ENCODE data around the gene RHO.
"Not testable (repeated sequence)": the region's sequence is repeated elsewhere in the genome, so short reads cannot be mapped to it uniquely, and the experiment has no call there.

RHO gene

GRCh38 chr3:129493206-129493605 lies 35.2 kb upstream of the RHO start:
- H3K4me2 ChIP-seq (ENCODE audit: low read depth, low read length, poor library complexity, severe bottlenecking): no peak overlapping the region
- no peak overlapping the region for H3K9ac ChIP-seq (ENCODE audit: low read depth, low read length, poor library complexity, severe bottlenecking)
- no peaks in the 10 kb centered on the region; the same call in 1 of the 2 replicates for H3K36me3 ChIP-seq (ENCODE audit: insufficient read depth, low read length)
- H3K4me1 ChIP-seq (ENCODE audit: insufficient read depth, low read length, poor library complexity, severe bottlenecking): no peaks in the 10 kb centered on the region
- H2AFZ ChIP-seq (ENCODE audit: low read length): no peak overlapping the region
- no peak for TF ChIP-seq CTCF (conservative IDR thresholded peaks at IDR 0.05; ENCODE audit: low read length)
- TF ChIP-seq EZH2phosphoT487 (IDR thresholded peaks at IDR 0.05; ENCODE audit: borderline replicate concordance): no peak
- no peaks in the 10 kb centered on the region for H4K20me1 ChIP-seq (ENCODE audit: insufficient read depth, low read length, poor library complexity, severe bottlenecking)
- H3K4me3 ChIP-seq (ENCODE audit: low read length, poor library complexity, severe bottlenecking): no peak overlapping the region
- H3K9me3 ChIP-seq (ENCODE audit: insufficient read depth, low read depth, low read length): no peaks in the 10 kb centered on the region
- H3K9me2 ChIP-seq (replicated peaks; ENCODE audit: low read depth, low read length): no peaks in the 10 kb centered on the region
- H3K27me3 ChIP-seq (ENCODE audit: insufficient read depth, low read length, poor library complexity, severe bottlenecking): no peaks in the 10 kb centered on the region
- H3K79me2 ChIP-seq (ENCODE audit: insufficient read depth, low read length): no peaks in the 10 kb centered on the region
- H3F3A ChIP-seq (ENCODE audit: low read depth): no peaks in the 10 kb centered on the region

GRCh38 chr3:129494499-129494898 lies 33.9 kb upstream of the RHO start:
- not testable (repeated sequence) for H3F3A ChIP-seq (ENCODE audit: low read depth); H3K36me3 ChIP-seq (ENCODE audit: insufficient read depth, low read length); H4K20me1 ChIP-seq (ENCODE audit: insufficient read depth, low read length, poor library complexity, severe bottlenecking); H3K4me1 ChIP-seq (ENCODE audit: insufficient read depth, low read length, poor library complexity, severe bottlenecking); H3K27me3 ChIP-seq (ENCODE audit: insufficient read depth, low read length, poor library complexity, severe bottlenecking); H2AFZ ChIP-seq (ENCODE audit: low read length); H3K9me3 ChIP-seq (ENCODE audit: insufficient read depth, low read depth, low read length); H3K79me2 ChIP-seq (ENCODE audit: insufficient read depth, low read length); H3K9ac ChIP-seq (ENCODE audit: low read depth, low read length, poor library complexity, severe bottlenecking); H3K4me2 ChIP-seq (ENCODE audit: low read depth, low read length, poor library complexity, severe bottlenecking); H3K9me2 ChIP-seq (replicated peaks; ENCODE audit: low read depth, low read length); H3K4me3 ChIP-seq (ENCODE audit: low read length, poor library complexity, severe bottlenecking)

DNA sequence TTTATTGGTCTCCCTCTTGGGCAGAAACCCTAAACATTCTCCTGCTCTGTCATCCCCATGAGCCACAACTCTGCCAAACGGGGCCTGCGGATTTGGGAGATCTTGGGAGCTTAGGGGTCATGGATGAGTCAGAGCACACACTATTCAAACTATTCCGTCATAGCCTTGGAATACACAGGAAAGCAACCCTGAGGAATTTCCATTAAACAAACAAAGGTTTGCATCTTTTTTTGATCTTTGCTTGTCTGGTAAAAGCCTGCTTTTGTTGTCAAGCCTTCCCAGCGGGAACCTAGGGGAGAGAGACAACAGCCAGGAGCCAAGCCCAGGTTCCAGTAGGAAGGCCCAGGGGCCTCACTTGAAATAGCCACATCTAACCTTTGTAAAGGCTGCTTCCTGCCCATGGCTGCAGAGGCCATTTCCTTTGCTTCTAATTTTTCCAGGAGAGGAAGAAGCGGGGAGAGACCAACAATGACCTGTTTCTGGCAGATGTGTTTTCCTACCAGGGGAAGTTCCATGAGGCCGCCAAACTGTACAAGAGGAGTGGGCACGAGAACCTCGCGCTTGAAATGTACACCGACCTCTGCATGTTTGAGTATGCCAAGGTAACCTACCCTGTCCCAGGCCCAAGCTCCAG lies 33.3 kb upstream of the RHO start:
- not testable (repeated sequence) for H3K9me2 ChIP-seq (replicated peaks; ENCODE audit: low read depth, low read length); H3K79me2 ChIP-seq (ENCODE audit: insufficient read depth, low read length); H3K9me3 ChIP-seq (ENCODE audit: insufficient read depth, low read depth, low read length); H3K9ac ChIP-seq (ENCODE audit: low read depth, low read length, poor library complexity, severe bottlenecking); H3K27me3 ChIP-seq (ENCODE audit: insufficient read depth, low read length, poor library complexity, severe bottlenecking); H3K4me2 ChIP-seq (ENCODE audit: low read depth, low read length, poor library complexity, severe bottlenecking); H3F3A ChIP-seq (ENCODE audit: low read depth); H2AFZ ChIP-seq (ENCODE audit: low read length); H3K36me3 ChIP-seq (ENCODE audit: insufficient read depth, low read length); H3K4me1 ChIP-seq (ENCODE audit: insufficient read depth, low read length, poor library complexity, severe bottlenecking); H4K20me1 ChIP-seq (ENCODE audit: insufficient read depth, low read length, poor library complexity, severe bottlenecking); H3K4me3 ChIP-seq (ENCODE audit: low read length, poor library complexity, severe bottlenecking)

DNA sequence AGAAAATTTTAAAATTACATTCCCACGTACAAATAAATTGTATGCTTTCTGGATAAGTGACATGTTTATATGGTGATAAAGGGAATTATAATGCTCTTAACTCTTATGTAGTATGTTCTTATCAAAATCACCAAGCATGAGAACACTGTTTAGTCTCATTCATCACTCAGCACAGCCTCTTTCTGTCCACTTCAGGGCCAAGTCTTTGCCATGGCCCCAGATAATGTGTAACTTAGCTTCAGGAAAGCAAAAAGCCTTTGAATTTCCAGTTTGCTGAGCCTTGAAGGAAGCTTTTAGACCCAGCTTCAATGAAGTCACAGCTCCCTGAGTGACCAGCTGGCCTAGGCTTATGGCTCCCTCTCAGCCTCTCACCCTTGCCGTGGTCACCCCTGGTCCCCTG lies 30.6 kb upstream of the RHO start:
- H3K79me2 ChIP-seq (ENCODE audit: insufficient read depth, low read length); H4K20me1 ChIP-seq (ENCODE audit: insufficient read depth, low read length, poor library complexity, severe bottlenecking); H3K27me3 ChIP-seq (ENCODE audit: insufficient read depth, low read length, poor library complexity, severe bottlenecking); H3K4me3 ChIP-seq (ENCODE audit: low read length, poor library complexity, severe bottlenecking); H3K9me2 ChIP-seq (replicated peaks; ENCODE audit: low read depth, low read length); H3K36me3 ChIP-seq (ENCODE audit: insufficient read depth, low read length); H3F3A ChIP-seq (ENCODE audit: low read depth); H3K4me1 ChIP-seq (ENCODE audit: insufficient read depth, low read length, poor library complexity, severe bottlenecking); H2AFZ ChIP-seq (ENCODE audit: low read length); H3K4me2 ChIP-seq (ENCODE audit: low read depth, low read length, poor library complexity, severe bottlenecking); H3K9ac ChIP-seq (ENCODE audit: low read depth, low read length, poor library complexity, severe bottlenecking); H3K9me3 ChIP-seq (ENCODE audit: insufficient read depth, low read depth, low read length): not testable (repeated sequence)

GRCh38 chr3:129498603-129499488 lies 29.6 kb upstream of the RHO start:
- H4K20me1 ChIP-seq (ENCODE audit: insufficient read depth, low read length, poor library complexity, severe bottlenecking); H2AFZ ChIP-seq (ENCODE audit: low read length); H3K4me1 ChIP-seq (ENCODE audit: insufficient read depth, low read length, poor library complexity, severe bottlenecking); H3K79me2 ChIP-seq (ENCODE audit: insufficient read depth, low read length); H3K9me3 ChIP-seq (ENCODE audit: insufficient read depth, low read depth, low read length); H3K4me3 ChIP-seq (ENCODE audit: low read length, poor library complexity, severe bottlenecking); H3F3A ChIP-seq (ENCODE audit: low read depth); H3K4me2 ChIP-seq (ENCODE audit: low read depth, low read length, poor library complexity, severe bottlenecking); H3K36me3 ChIP-seq (ENCODE audit: insufficient read depth, low read length); H3K27me3 ChIP-seq (ENCODE audit: insufficient read depth, low read length, poor library complexity, severe bottlenecking); H3K9ac ChIP-seq (ENCODE audit: low read depth, low read length, poor library complexity, severe bottlenecking); H3K9me2 ChIP-seq (replicated peaks; ENCODE audit: low read depth, low read length): not testable (repeated sequence)

- H2AFZ ChIP-seq (ENCODE audit: low read length); H4K20me1 ChIP-seq (ENCODE audit: insufficient read depth, low read length, poor library complexity, severe bottlenecking); H3K4me1 ChIP-seq (ENCODE audit: insufficient read depth, low read length, poor library complexity, severe bottlenecking); H3K4me2 ChIP-seq (ENCODE audit: low read depth, low read length, poor library complexity, severe bottlenecking); H3K27me3 ChIP-seq (ENCODE audit: insufficient read depth, low read length, poor library complexity, severe bottlenecking); H3K9ac ChIP-seq (ENCODE audit: low read depth, low read length, poor library complexity, severe bottlenecking); H3K79me2 ChIP-seq (ENCODE audit: insufficient read depth, low read length); H3K4me3 ChIP-seq (ENCODE audit: low read length, poor library complexity, severe bottlenecking); H3K9me3 ChIP-seq (ENCODE audit: insufficient read depth, low read depth, low read length); H3K36me3 ChIP-seq (ENCODE audit: insufficient read depth, low read length); H3K9me2 ChIP-seq (replicated peaks; ENCODE audit: low read depth, low read length); H3F3A ChIP-seq (ENCODE audit: low read depth): not testable (repeated sequence)
Observed at GRCh38 chr3:129499604-129500333, 28.7 kb upstream of the RHO start.
